GM23338 (cell line): ENCODE results near the gene KCNMA1. TPM values are rescaled to one million over a fixed set of nuclear protein-coding genes. Genes with fewer than 3 reads are reported as not detected.
A peak's percentile ranks its signal among the peaks of the same experiment; 100 is the strongest.

ENCODE experiments used
- ATAC-seq: fragments of 200-7000 bp; cut with Tn5 transposase; 3 replicates; pipeline ENCODE4 v1.9.1; 2020
- DNase-seq: peaks from one replicate; pipeline ENCODE4 v3.0.0-alpha.2; 2015; ENCODE audit warnings: low spot score
- H2AFZ ChIP-seq: fragments of 200-600 bp; sonication (generic); 2 replicates; pipeline ENCODE4 v1.8.0; 2016; ENCODE audit warnings: antibody characterized with exemption, mild to moderate bottlenecking, moderate library complexity
- H3F3A ChIP-seq: fragments of 200-600 bp; sonication (generic); replicated peaks from 2 replicates; pipeline ENCODE4 v1.8.0; 2017; ENCODE audit warnings: antibody characterized with exemption, mixed run types, low read depth
- H3K27ac ChIP-seq: fragments of 200-600 bp; sonication (generic); 2 replicates; pipeline ENCODE4 v1.6.1; 2016; ENCODE audit warnings: low read depth
- H3K27me3 ChIP-seq: fragments of 200-600 bp; sonication (generic); 2 replicates; pipeline ENCODE4 v1.8.0; 2016; ENCODE audit warnings: mild to moderate bottlenecking, mixed run types, moderate library complexity; ENCODE audit not compliant: insufficient read depth
- H3K36me3 ChIP-seq: fragments of 200-600 bp; sonication (generic); 2 replicates; pipeline ENCODE4 v1.8.0; 2016; ENCODE audit warnings: mild to moderate bottlenecking; ENCODE audit not compliant: insufficient read depth
- H3K4me1 ChIP-seq: fragments of 200-600 bp; sonication (generic); 2 replicates; pipeline ENCODE4 v1.8.0; 2016; ENCODE audit warnings: mild to moderate bottlenecking, moderate library complexity; ENCODE audit not compliant: insufficient read depth
- H3K4me2 ChIP-seq: fragments of 200-600 bp; sonication (generic); 2 replicates; pipeline ENCODE4 v1.7.1; 2017; ENCODE audit warnings: mixed run types
- H3K4me3 ChIP-seq: fragments of 200-600 bp; sonication (generic); 2 replicates; pipeline ENCODE4 v1.6.1; 2016; ENCODE audit warnings: mixed run types
- H3K79me2 ChIP-seq: fragments of 200-600 bp; sonication (generic); replicated peaks from 2 replicates; pipeline ENCODE4 v1.8.0; 2017; ENCODE audit warnings: mild to moderate bottlenecking; ENCODE audit not compliant: insufficient read depth
- H3K9me2 ChIP-seq: fragments of 200-600 bp; sonication (generic); 2 replicates; pipeline ENCODE4 v1.8.0; 2017; ENCODE audit not compliant: insufficient read depth
- H4K20me1 ChIP-seq: fragments of 200-600 bp; sonication (generic); replicated peaks from 2 replicates; pipeline ENCODE4 v1.8.0; 2017; ENCODE audit warnings: mild to moderate bottlenecking; ENCODE audit not compliant: insufficient read depth
- H3K27ac Mint-ChIP-seq: 2 replicates; pipeline ENCODE4 v1.8.0; 2020; ENCODE audit warnings: inconsistent platforms, mild to moderate bottlenecking, moderate library complexity, mixed read lengths
- H3K27me3 Mint-ChIP-seq: 3 replicates; pipeline ENCODE4 v1.8.0; 2022; ENCODE audit warnings: low read depth, mild to moderate bottlenecking, moderate library complexity, mixed read lengths, inconsistent platforms; ENCODE audit not compliant: insufficient read depth, poor library complexity
- H3K36me3 Mint-ChIP-seq: 3 replicates; pipeline ENCODE4 v1.8.0; 2021; ENCODE audit warnings: low read depth, mild to moderate bottlenecking, inconsistent platforms, moderate library complexity, mixed read lengths
- H3K4me1 Mint-ChIP-seq: 3 replicates; pipeline ENCODE4 v1.8.0; 2020; ENCODE audit warnings: mild to moderate bottlenecking, inconsistent platforms, mixed read lengths
- H3K4me3 Mint-ChIP-seq: 3 replicates; pipeline ENCODE4 v1.8.0; 2021; ENCODE audit warnings: moderate library complexity, mild to moderate bottlenecking, inconsistent platforms, mixed read lengths
- H3K9me3 Mint-ChIP-seq: 3 replicates; pipeline ENCODE4 v1.8.0; 2020; ENCODE audit warnings: moderate library complexity, mild to moderate bottlenecking, inconsistent platforms, mixed read lengths
- CREB1 ChIP-seq: fragments of 250-450 bp; sonication (Bioruptor Pico); IDR thresholded peaks from 2 replicates; pipeline ENCODE4 v1.5.0; 2020; ENCODE audit warnings: low read depth, mild to moderate bottlenecking, moderate library complexity
- CTCF ChIP-seq, 2 experiments: fragments of 200-600 bp in 1 of 2; sonication (generic) in 1 of 2; conservative IDR thresholded peaks; 2 replicates each; pipeline versions ENCODE4 v1.5.1 to v1.6.1; 2016 to 2017; ENCODE audit warnings: antibody characterized with exemption in 2 of 2, low read depth in 2 of 2, mild to moderate bottlenecking in 2 of 2, moderate library complexity in 1 of 2
- ETS1 ChIP-seq: IDR thresholded peaks from 2 replicates; pipeline ENCODE4 v1.6.1; 2016; ENCODE audit warnings: antibody characterized with exemption
- JUNB ChIP-seq: IDR thresholded peaks from one replicate; pipeline ENCODE4 v1.6.1; 2016; ENCODE audit warnings: antibody characterized with exemption; ENCODE audit not compliant: unreplicated experiment
- NANOG ChIP-seq: IDR thresholded peaks from 2 replicates; pipeline ENCODE4 v1.6.1; 2016; ENCODE audit warnings: antibody characterized with exemption, borderline replicate concordance
- POLR2AphosphoS5 ChIP-seq: IDR thresholded peaks from 2 replicates; pipeline ENCODE4 v1.6.1; 2016; ENCODE audit warnings: antibody characterized with exemption, low read depth
- STAT1 ChIP-seq: IDR thresholded peaks from one replicate; pipeline ENCODE4 v1.6.1; 2016; ENCODE audit warnings: antibody characterized with exemption; ENCODE audit not compliant: unreplicated experiment
- ZNF114 ChIP-seq: fragments of 250-450 bp; sonication (Bioruptor Pico); IDR thresholded peaks from 2 replicates; pipeline ENCODE4 v1.5.0; 2020; ENCODE audit warnings: mild to moderate bottlenecking, moderate library complexity
- ZNF331 ChIP-seq: fragments of 250-450 bp; sonication (Bioruptor Pico); IDR thresholded peaks from 2 replicates; pipeline ENCODE4 v1.5.0; 2020; ENCODE audit warnings: low read depth, mild to moderate bottlenecking, moderate library complexity
- ZNF462 ChIP-seq: fragments of 250-450 bp; sonication (Bioruptor Pico); IDR thresholded peaks from 2 replicates; pipeline ENCODE4 v1.5.0; 2020; ENCODE audit warnings: mild to moderate bottlenecking, moderate library complexity
- polyA plus RNA-seq: library from polyadenylated mRNA; unstranded; fragments of >200 nt; fragmentation: Nextera tagmentation; extraction: Ambion mirVana; gene quantifications from 2 replicates; pipeline ENCODE4 v1.2.1, GENCODE V29; 2016
- total RNA-seq: library from RNA; depleted of rRNA; stranded (reverse); fragments of >200 nt; shearing (Covaris generic); gene quantifications from 2 replicates; pipeline ENCODE4 v1.2.3, GENCODE V29; 2014

The KCNMA1 gene
- total and polyA plus RNA-seq, 2 experiments from 2014 or later, result 8.2 to 9.0 TPM

- no peak for TF ChIP-seq ETS1
- TF ChIP-seq CREB1 (CRISPR knock-in tag), result no peak
- no peak for TF ChIP-seq STAT1
- Histone ChIP-seq H3K27ac (no peak overlapping the region), H3K79me2 (no peaks in the 10 kb centered on the region), H3F3A (no peaks in the 10 kb centered on the region), H4K20me1 (no peaks in the 10 kb centered on the region), H3K27me3 (no peaks in the 10 kb centered on the region), H3K36me3 (no peaks in the 10 kb centered on the region), H3K4me3 (no peak overlapping the region), H3K4me1 (no peaks in the 10 kb centered on the region), H2AFZ (no peak overlapping the region), H3K4me2 (no peak overlapping the region), H3K9me2 (no peaks in the 10 kb centered on the region)
- Mint-ChIP-seq H3K27me3 (peaks cover 9% of the 10 kb centered on the region), H3K4me3 (no peak overlapping the region), H3K4me1 (peaks cover 16% of the 10 kb centered on the region), H3K9me3 (no peaks in the 10 kb centered on the region), H3K36me3 (no peaks in the 10 kb centered on the region), H3K27ac (no peak overlapping the region)
- ATAC-seq (peak; percentile 46), DNase-seq (peak; percentile 34)
Observed at GRCh38 chr10:77497748-77498147, 139.9 kb downstream of the KCNMA1 start.

GRCh38 chr10:77496941-77497420, 140.6 kb downstream of the KCNMA1 start:
- H3K27ac Mint-ChIP-seq, result no peak overlapping the region
- peaks cover 10% of the 10 kb centered on the region for H3K27me3 Mint-ChIP-seq
- no peak for DNase-seq
- Histone ChIP-seq H3K4me3 (no peak overlapping the region), H3K36me3 (no peaks in the 10 kb centered on the region), H3F3A (no peaks in the 10 kb centered on the region), H3K27me3 (no peaks in the 10 kb centered on the region), H2AFZ (no peak overlapping the region), H3K4me2 (no peak overlapping the region), H3K27ac (no peak overlapping the region), H3K79me2 (no peaks in the 10 kb centered on the region), H3K4me1 (no peaks in the 10 kb centered on the region), H4K20me1 (no peaks in the 10 kb centered on the region), H3K9me2 (no peaks in the 10 kb centered on the region)
- no peak overlapping the region for H3K4me3 Mint-ChIP-seq
- peak; percentile 40 for ATAC-seq
- no peaks in the 10 kb centered on the region for H3K36me3 Mint-ChIP-seq
- TF ChIP-seq CREB1 (CRISPR knock-in tag) (no peak), CTCF (conservative IDR thresholded peaks at IDR 0.05; ENCODE audit: low read depth in 2 of 2) (no peak), ZNF114 (CRISPR knock-in tag) (no peak), ZNF462 (no peak), POLR2AphosphoS5 (no peak), NANOG (no peak), JUNB (no peak), ZNF331 (no peak), STAT1 (no peak)
- H3K9me3 Mint-ChIP-seq, result no peaks in the 10 kb centered on the region
- H3K4me1 Mint-ChIP-seq, result peaks cover 12% of the 10 kb centered on the region
